Activated naive CD8-positive, alpha-beta T cell treated with anti-CD3 and anti-CD28 coated beads, Interleukin-2, amount 50 U/mL, for 16 hours (primary cell): ENCODE measurements around the gene BSG.

Source experiments
- DNase-seq: peaks from one replicate; pipeline ENCODE4 v3.0.0-alpha.2; 2020; ENCODE audit warnings: low read depth, low spot score

BSG gene

GRCh38 chr19:540867-541637 lies 31.3 kb upstream of the BSG start:
- no peak for DNase-seq

GRCh38 chr19:541699-542098 lies 30.7 kb upstream of the BSG start:
- DNase-seq: no peak

DNA sequence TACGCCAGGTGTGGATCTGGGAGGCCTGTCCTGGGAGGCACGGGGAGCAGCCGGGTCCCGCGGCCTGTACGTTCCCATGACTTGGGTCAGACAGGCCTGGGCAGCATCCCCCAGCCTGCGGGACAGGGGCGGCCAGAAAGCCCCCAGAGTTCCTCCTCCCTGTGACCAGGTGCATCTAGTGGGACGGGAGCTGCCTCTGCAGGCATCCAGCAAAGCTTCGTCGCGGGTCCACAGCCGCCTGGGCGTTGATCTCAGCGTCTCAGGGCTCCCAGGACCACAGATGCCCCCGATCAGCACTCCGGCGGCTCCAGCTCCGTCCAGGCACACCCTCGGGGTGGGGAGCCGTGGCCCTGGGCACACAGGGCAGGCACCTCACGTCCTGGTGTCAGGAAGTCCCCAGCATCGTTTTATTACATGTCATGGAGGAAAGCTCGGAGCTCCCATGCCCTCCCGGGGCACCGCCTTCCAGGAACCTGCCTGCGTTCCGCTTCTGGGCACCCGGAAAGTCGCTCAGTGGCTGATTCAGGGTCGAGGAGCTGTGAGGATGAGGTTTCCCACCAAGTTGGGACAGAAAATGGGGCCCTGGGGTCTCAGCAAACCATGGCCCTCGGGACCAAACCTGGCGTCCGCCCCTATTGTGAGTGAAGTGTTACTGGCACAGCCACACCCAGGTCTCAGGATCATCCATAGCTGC lies 30.1 kb upstream of the BSG start:
- no peak for DNase-seq

DNA sequence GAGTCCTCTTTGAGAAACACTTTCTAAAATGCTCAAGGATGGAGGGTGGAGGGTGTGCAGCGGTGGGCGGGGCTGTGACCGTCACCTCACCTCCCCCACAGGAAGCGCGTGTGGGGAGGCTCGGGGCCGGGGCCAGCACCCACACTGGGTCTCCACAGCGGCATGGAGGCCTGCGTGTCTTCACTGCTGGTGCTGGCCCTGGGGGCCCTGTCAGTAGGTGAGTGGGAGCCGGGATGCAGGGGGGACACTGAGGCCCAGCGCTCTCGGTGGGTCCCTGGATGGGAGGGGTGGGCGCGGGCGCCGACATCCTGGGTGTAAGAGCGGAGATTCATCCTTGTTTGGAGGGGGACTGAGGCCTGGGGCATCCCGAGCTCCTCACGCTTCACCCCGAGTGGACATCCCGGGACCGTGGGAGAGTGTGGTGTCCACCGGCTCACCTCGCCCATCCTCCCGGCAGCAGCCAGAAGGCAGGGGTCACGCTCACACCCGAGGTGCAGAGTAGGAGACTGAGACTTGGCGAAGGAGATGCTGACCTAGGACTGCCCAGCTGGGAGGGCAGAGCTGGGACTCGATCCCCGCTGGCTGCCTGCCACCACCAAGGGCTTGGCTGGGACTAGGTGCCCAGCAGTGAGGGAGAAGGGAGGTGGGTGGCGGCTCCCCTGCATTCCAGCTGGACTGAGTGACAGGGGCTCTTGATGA lies 28.3 kb upstream of the BSG start, which contains the start of gene GZMM:
GZMM (plus strand) TSS at position 144 of the 699 bp plus-strand sequence; CDS start at position 163, 19 bp downstream.
- DNase-seq: peak; percentile 57

DNA sequence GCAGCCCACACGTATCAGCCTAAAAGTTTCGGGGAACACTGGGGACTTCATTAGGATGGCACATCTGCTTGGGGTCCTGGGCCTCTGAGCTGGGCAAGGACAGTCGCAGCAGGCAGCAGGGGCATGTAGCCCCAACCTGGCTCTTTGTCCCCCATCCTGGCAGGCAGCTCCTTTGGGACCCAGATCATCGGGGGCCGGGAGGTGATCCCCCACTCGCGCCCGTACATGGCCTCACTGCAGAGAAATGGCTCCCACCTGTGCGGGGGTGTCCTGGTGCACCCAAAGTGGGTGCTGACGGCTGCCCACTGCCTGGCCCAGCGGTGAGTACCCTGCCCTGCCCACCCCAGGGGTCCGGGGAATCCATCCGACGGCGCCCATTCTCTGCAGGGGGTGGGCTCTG lies 25.3 kb upstream of the BSG start:
- DNase-seq: no peak

DNA sequence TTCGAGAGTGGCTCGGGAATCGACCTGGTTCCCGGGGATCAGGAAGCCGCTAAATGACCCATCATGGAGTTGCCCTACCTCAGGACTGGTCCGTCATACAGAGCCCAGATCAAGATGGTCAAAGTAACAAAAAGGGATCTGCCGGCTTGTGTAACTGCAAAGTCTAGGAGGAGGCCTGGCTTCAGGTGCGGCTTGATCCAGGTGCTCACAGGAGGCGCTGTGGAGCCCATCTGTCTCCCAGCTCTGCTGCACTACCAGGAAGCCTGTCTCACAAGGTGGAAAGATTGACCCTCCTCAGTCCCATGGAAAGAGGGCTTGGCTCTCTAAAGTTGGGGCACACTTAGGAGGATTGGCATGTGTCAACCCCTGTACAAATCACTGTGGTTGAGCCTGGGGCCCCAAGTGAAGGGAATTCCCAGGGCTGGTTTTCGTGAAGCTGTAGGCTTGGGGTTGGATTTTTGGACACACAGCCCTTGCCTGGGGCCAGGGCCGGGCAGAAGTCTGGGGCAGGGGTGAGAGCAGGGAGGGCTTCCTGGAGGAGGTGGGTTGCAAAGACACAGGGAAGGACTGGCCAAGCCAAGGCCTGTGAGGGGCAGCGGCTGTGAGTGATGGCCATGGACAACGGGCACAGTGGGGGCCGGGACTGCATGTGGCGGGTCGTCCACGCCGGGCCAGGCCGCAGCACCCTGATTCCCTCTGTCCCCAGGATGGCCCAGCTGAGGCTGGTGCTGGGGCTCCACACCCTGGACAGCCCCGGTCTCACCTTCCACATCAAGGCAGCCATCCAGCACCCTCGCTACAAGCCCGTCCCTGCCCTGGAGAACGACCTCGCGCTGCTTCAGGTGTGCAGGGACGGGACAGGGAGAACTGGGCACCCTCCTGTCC lies 24.3 kb upstream of the BSG start:
- no peak for DNase-seq

GRCh38 chr19:548886-549830 lies 23.2 kb upstream of the BSG start:
- no peak for DNase-seq

GRCh38 chr19:554817-555216 lies 17.6 kb upstream of the BSG start:
- no peak for DNase-seq

- DNase-seq: no peak
Measured at GRCh38 chr19:555474-555808, 17.0 kb upstream of the BSG start.

GRCh38 chr19:556611-557382 lies 15.6 kb upstream of the BSG start:
- DNase-seq: no peak

DNA sequence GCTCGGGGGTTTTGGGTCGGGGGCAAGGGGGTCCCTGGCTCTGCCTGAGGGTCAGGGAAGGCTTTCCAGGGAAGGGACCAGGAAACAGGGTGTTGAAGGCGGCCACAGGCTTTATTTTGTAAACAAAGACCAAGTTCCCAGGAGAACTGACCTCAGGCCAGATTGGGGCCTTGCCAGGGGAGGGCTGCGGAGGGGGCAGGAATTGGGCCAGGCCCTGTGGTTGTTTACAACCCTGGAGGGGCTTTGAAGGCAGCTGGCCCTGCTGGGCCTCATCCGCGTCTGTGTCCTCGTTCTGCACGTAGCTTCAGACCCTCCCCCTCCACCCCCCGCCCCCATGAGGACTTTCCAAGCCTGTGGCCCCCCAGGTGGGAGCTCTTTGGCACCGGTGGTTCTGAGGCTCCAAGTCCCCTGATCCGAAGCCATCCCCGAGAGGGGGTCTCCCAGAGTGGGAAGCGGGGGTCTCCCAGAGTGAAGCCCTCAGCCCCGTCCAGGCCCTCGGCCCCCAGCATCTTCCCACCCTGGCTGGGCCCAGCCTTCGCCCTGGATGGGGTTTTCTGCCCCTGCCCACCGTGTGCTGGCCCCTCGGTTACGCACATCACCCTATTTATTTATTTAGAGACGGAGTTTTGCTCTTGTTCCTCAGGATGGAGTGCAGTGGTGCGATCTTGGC lies 13.5 kb upstream of the BSG start:
- no peak for DNase-seq

GRCh38 chr19:560121-560520 lies 12.3 kb upstream of the BSG start:
- DNase-seq: no peak

DNA sequence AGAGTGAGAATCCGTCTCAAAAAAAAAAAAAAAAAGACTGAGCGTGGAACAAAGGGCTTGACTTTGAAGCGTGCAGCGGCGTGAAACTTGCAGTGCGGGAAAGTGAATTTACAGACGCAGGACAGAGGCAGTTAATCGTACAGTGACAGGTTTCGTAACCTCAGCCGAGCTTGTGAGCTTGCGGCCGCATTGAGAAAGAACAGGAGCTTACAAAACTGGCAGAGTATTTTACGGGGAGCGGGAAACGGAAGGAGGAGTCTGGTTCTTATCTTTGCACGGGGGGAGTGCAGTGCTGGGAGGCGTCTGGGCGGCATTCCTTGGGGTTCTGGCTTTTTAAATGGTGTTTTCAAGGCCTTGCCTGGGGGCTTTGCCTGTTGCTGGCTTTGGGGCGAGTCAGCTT lies 6.0 kb upstream of the BSG start:
- DNase-seq: no peak

DNA sequence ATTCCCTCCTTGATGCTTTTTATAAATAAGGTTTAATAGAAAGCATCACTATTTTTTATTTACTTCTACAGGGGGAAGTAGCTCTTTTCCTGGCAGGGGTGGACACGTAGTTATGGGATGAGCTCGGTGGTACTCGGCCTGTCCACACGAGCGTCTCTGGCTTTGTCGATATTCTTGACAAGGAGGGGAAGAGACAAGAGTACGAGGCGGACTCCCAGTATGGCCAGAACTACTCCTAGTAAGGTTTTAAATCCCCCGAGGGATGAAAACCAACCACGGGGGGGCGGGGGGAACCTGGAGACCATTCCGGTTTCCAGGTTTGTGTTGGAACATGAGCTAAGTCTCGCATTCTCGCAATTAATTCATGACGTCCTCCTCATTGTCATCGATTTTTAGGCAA lies 5.6 kb upstream of the BSG start:
- no peak for DNase-seq

GRCh38 chr19:567296-567900 lies 5.0 kb upstream of the BSG start:
- no peak for DNase-seq

GRCh38 chr19:570251-570686 lies 2.1 kb upstream of the BSG start:
- DNase-seq: no peak

GRCh38 chr19:570937-571565 lies 1.3 kb upstream of the BSG start:
- DNase-seq: no peak

DNA sequence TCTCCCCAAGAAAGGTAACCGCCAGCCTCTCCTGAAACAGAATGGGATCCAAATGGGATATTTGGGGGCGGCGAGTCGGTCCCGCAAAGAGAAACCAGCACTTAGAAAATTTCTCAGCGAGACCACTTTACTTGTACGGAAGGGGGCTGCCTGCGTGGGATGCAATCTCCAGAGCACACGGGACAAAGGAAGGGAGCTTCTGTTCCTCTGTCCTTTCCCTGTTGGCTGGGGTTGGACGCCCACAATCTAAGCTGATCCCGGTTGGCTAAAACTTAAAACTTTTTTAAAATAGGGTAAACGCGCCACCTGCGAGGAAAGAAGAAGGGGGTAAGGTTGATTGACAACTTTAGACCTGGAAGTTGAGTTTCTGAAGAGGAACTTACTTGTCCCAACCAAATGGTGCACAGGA lies 826 bp upstream of the BSG start:
- no peak for DNase-seq
